Pancreas (tissue), 10 donors: Measurements from ENCODE around the gene EIF4H. TPM values are rescaled to one million over a fixed set of nuclear protein-coding genes. Genes with fewer than 3 reads are reported as not detected.

Experiments
- ATAC-seq, 4 donors: fragments of 200-7000 bp; cut with Tn5 transposase; one replicate each; pipeline versions ENCODE4 v1.8.0 to v1.9.1; 2020; ENCODE audit warnings: mild to moderate bottlenecking in 4 of 4, moderate library complexity in 4 of 4
- DNase-seq, 6 donors: peaks; one replicate each; pipeline ENCODE4 v3.0.0-alpha.2; 2020
- FAIRE-seq: peaks from 2 replicates; lab custom pipeline; 2012; peaks lifted over from hg19 to GRCh38; lab: Jason Lieb, UNC
- H3K27ac ChIP-seq, 4 donors: fragments of 200-600 bp; sonication (generic); 1 replicate in 3 of 4; 2 replicates in 1 of 4; pipeline versions ENCODE4 v1.5.0 to v1.8.0; 2020
- H3K27me3 ChIP-seq, 4 donors: fragments of 200-600 bp; one replicate each; pipeline ENCODE4 v1.8.0; 2021
- H3K36me3 ChIP-seq, 3 donors: fragments of 200-600 bp; sonication (generic) in 1 of 3; one replicate each; pipeline versions ENCODE4 v1.5.0 to v1.8.0; 2020 to 2021
- H3K4me1 ChIP-seq, 3 donors: fragments of 200-600 bp; one replicate each; pipeline ENCODE4 v1.8.0; 2021
- H3K4me3 ChIP-seq, 4 donors: fragments of 200-600 bp; sonication (generic) in 2 of 4; one replicate each; pipeline versions ENCODE4 v1.5.0 to v1.8.0; 2020 to 2021
- H3K9me3 ChIP-seq, 4 donors: fragments of 200-600 bp; one replicate each; pipeline ENCODE4 v1.8.0; 2021
- CTCF ChIP-seq, 4 donors: fragments of 200-600 bp; sonication (generic) in 3 of 4; IDR thresholded peaks; one replicate each; pipeline versions ENCODE4 v1.5.0 to v1.8.0; 2021; ENCODE audit warnings: antibody characterized with exemption in 4 of 4
- WGBS, 2 donors: extraction: QIAGEN DNeasy Blood & Tissue Kit; methylation state at CpG; one replicate each; pipeline ENCODE4 v1.1.7; 2013; 5-methylcytosine and 5-hydroxymethylcytosine counted together
- intact Hi-C, 3 donors: fragments of 100-400 bp; cut with DNase I; formaldehyde crosslinking; loops; one replicate each; pipeline versions ENCODE4 v1.11.1 to v1.14.2; 2022
- polyA plus RNA-seq, 2 donors: library from polyadenylated mRNA; stranded (reverse); fragments of 200-250 nt; gene quantifications; one replicate each; pipeline ENCODE4 v1.2.3, GENCODE V29; 2013
- total RNA-seq, 6 donors: library from RNA; stranded (reverse); fragmentation: NEBNext Ultra II Directional in 4 of 6; extraction: Animal tissue kit (Norgen Biotek cat#: 25700) in 4 of 6; gene quantifications; one replicate each; pipeline versions ENCODE4 v1.2.1 to v1.2.4, GENCODE V29; 2021 to 2023
- donor health status: healthy with polysubstance abuse.
- donor health status: DM: no; HTN: no; CAD: no; lungs with moderate emphysema.
- donor health status: DM: no; HTN: no; CAD: no.
- donor health status: control.
- donor health status: control.
- donor health status: Bipolar disorder and iron deficiency.
- donor health status: DM: yes; HTN: yes; CAD: no.
- donor health status: DM: no; HTN: no; CAD: no.
- donor health status: DM: no; HTN: no; CAD: no.
- donor health status: DM: yes; HTN: yes; CAD: no.

EIF4H gene
- total and polyA plus RNA-seq, 8 donors = 73.0 to 195 (median 130) TPM

DNA sequence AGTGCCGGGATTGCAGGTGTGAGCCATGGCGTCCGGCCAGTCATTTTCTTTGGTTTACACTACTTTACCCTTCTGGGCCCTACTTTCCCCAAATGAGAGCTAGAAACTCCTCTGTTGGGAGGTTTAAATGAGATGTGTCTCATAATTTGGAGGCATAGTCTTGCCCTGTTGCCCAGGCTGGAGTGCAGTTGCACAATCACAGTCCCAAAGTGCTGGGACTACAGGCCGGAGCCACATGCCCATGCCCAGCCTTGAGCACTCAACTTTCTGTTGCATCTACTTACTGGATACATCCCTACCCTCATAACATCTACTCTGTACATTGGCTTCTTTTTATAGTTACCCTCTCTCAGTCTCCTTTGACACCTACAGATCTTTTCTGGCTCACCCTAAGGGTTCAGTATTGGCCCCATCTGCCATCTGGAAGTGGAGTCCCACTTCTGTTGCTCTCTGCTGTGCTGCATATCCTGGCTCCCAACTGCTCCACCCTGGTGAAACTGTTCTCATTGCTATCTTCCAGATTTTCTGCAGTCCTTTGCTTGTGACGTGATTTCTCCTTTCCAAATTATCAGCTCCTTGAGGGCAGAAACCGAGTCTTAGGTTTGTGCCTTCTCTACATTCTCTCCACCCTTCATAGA is 8.4 kb downstream of the EIF4H start:
- Histone ChIP-seq H3K27ac (peak overlapping the region in 1 of 4 donors; percentile 23), H3K4me3 (no peak overlapping the region), H3K4me1 (peaks cover 66 to 68% (median 67%) of the 10 kb centered on the region in 3 donors), H3K27me3 (no peaks in the 10 kb centered on the region), H3K9me3 (no peaks in the 10 kb centered on the region), H3K36me3 (no peaks in the 10 kb centered on the region)
- intact Hi-C loops = loop anchor here in 1 of 3 donors (10.0 kb wide), 1 partner anchor 118 kb away; no protein-coding TSS in a partner anchor
- DNase-seq = no peak
- no peak for TF ChIP-seq CTCF (IDR thresholded peaks at IDR 0.05)
- no peak for FAIRE-seq
- 36 to 43% methylated on average over 6 of the region's 6 CpGs for WGBS, 2 donors
- peak; percentile 12 to 23 (median 18) for ATAC-seq

- peaks cover 60 to 68% (median 66%) of the 10 kb centered on the region in 3 donors for H3K4me1 ChIP-seq
- intact Hi-C loops = loop anchor here in 1 of 3 donors (10.0 kb wide), 1 partner anchor 118 kb away; no protein-coding TSS in a partner anchor
- peaks cover 0 to under 1% (median 0%) of the 10 kb centered on the region in 3 donors for H3K36me3 ChIP-seq
- no peaks in the 10 kb centered on the region for H3K27me3 ChIP-seq
- no peak for TF ChIP-seq CTCF (IDR thresholded peaks at IDR 0.05)
- FAIRE-seq (no peak), ATAC-seq (peak; percentile 55 to 79 (median 64)), DNase-seq (no peak)
- H3K27ac ChIP-seq = peak overlapping the region in 1 of 4 donors; percentile 23
- no peak overlapping the region for H3K4me3 ChIP-seq
- 7 to 12% methylated on average over 3 of the region's 3 CpGs for WGBS, 2 donors
- no peaks in the 10 kb centered on the region for H3K9me3 ChIP-seq
These were observed 9.0 kb downstream of the EIF4H start for GRCh38 chr7:74183142-74183541.

- WGBS, 2 donors = 48 to 52% methylated on average over 7 of the region's 7 CpGs
- no peak for TF ChIP-seq CTCF (IDR thresholded peaks at IDR 0.05)
- Histone ChIP-seq H3K9me3 (no peaks in the 10 kb centered on the region), H3K27me3 (no peaks in the 10 kb centered on the region), H3K27ac (peak overlapping the region in 1 of 4 donors; percentile 25), H3K4me3 (no peak overlapping the region), H3K4me1 (peaks cover 54 to 66% (median 59%) of the 10 kb centered on the region in 3 donors), H3K36me3 (peaks cover 0 to 8% (median 2%) of the 10 kb centered on the region in 3 donors)
- DNase-seq (no peak), ATAC-seq (peak in 3 of 4 donors; percentile 11 to 47 (median 19)), FAIRE-seq (no peak)
- intact Hi-C loops = loop anchor here in 1 of 3 donors (10.0 kb wide), 1 partner anchor 119 kb away; no protein-coding TSS in a partner anchor
These were observed 9.7 kb downstream of the EIF4H start for GRCh38 chr7:74183653-74184450.

GRCh38 chr7:74185016-74185415 is 10.9 kb downstream of the EIF4H start:
- intact Hi-C loops = loop anchor here in 1 of 3 donors (10.0 kb wide), 1 partner anchor 120 kb away; no protein-coding TSS in a partner anchor
- FAIRE-seq = no peak
- Histone ChIP-seq H3K36me3 (peaks cover 0 to 19% (median 14%) of the 10 kb centered on the region in 3 donors), H3K9me3 (no peaks in the 10 kb centered on the region), H3K4me1 (peaks cover 52 to 57% (median 54%) of the 10 kb centered on the region in 3 donors), H3K4me3 (no peak overlapping the region), H3K27ac (no peak overlapping the region), H3K27me3 (no peaks in the 10 kb centered on the region)
- WGBS, 2 donors = 78 to 86% methylated on average over 6 of the region's 6 CpGs
- no peak for DNase-seq
- ATAC-seq = no peak
- no peak for TF ChIP-seq CTCF (IDR thresholded peaks at IDR 0.05)
